HEK293 (cell line): ENCODE results near the gene RBBP7.

Experiments
- CTCF ChIA-PET: fragments of 350-600 bp; formaldehyde crosslinking; extraction: SDS; loops from one replicate; lab custom pipeline; 2021; ENCODE audit warnings: antibody characterized with exemption; lab: Yijun Ruan, JAX
- POLR2A ChIA-PET: fragments of 300-600 bp; formaldehyde crosslinking; extraction: SDS; loops from one replicate; lab custom pipeline; 2020; ENCODE audit warnings: antibody characterized with exemption, inconsistent platforms; lab: Yijun Ruan, JAX
- H3K27ac ChIP-seq: fragments of 200-500 bp; sonication (Bioruptor generic); 2 replicates; pipeline ENCODE4 v1.5.1; 2014; ENCODE audit warnings: low read depth, low read length, control low read depth, inconsistent platforms; ENCODE audit errors: extremely low read depth
- H3K36me3 ChIP-seq, 2 experiments: fragments of 200-500 bp in 1 of 2; sonication (Bioruptor generic) in 1 of 2; 1 replicate in 1 of 2; 2 replicates in 1 of 2; pipeline ENCODE4 v1.5.1; 2014 to 2017; ENCODE audit warnings: inconsistent platforms in 2 of 2, low read length in 2 of 2; ENCODE audit not compliant: control insufficient read depth in 2 of 2, insufficient read depth in 1 of 2
- H3K4me1 ChIP-seq: fragments of 200-500 bp; sonication (Bioruptor generic); 2 replicates; pipeline ENCODE4 v1.5.1; 2014; ENCODE audit warnings: mild to moderate bottlenecking, low read length, inconsistent platforms; ENCODE audit not compliant: control insufficient read depth, insufficient read depth
- H3K4me3 ChIP-seq: 2 replicates; pipeline ENCODE4 v1.5.1; 2011; ENCODE audit warnings: low read depth, mild to moderate bottlenecking, control low read depth, low read length, moderate library complexity
- H3K9me3 ChIP-seq: fragments of 200-500 bp; sonication (Bioruptor generic); 2 replicates; pipeline ENCODE4 v1.5.1; 2014; ENCODE audit warnings: low read depth, low read length, inconsistent platforms; ENCODE audit not compliant: control insufficient read depth, insufficient read depth
- BCL11A ChIP-seq: fragments of 450-650 bp; formaldehyde crosslinking; IDR thresholded peaks from 2 replicates; pipeline ENCODE4 v1.5.1; 2016; ENCODE audit warnings: low read depth, missing biosample characterization, missing genetic modification characterization
- GLI4 ChIP-seq: fragments of 450-650 bp; formaldehyde crosslinking; IDR thresholded peaks from 2 replicates; pipeline ENCODE4 v1.5.1; 2016; ENCODE audit warnings: missing biosample characterization, missing genetic modification characterization
- HIC1 ChIP-seq: fragments of 450-650 bp; formaldehyde crosslinking; IDR thresholded peaks from 2 replicates; pipeline ENCODE4 v1.5.1; 2016; ENCODE audit warnings: missing biosample characterization, missing genetic modification characterization
- HOXC10 ChIP-seq: sonication (generic); formaldehyde crosslinking; IDR thresholded peaks from 2 replicates; pipeline ENCODE4 v1.8.1; 2023; ENCODE audit warnings: mild to moderate bottlenecking, missing genetic modification reagents
- IKZF3 ChIP-seq: fragments of 450-650 bp; IDR thresholded peaks from 2 replicates; pipeline ENCODE4 v1.5.0; 2018; ENCODE audit warnings: missing biosample characterization, mild to moderate bottlenecking, missing genetic modification characterization, moderate library complexity
- KLF17 ChIP-seq: fragments of 450-650 bp; formaldehyde crosslinking; IDR thresholded peaks from 2 replicates; pipeline ENCODE4 v1.5.1; 2016; ENCODE audit warnings: missing biosample characterization, missing genetic modification characterization
- PRDM6 ChIP-seq: fragments of 450-650 bp; formaldehyde crosslinking; IDR thresholded peaks from 2 replicates; pipeline ENCODE4 v1.5.1; 2017; ENCODE audit warnings: missing biosample characterization, missing genetic modification characterization
- ZBTB21 ChIP-seq: fragments of 450-650 bp; formaldehyde crosslinking; IDR thresholded peaks from 2 replicates; pipeline ENCODE4 v1.5.1; 2017; ENCODE audit warnings: missing biosample characterization, missing genetic modification characterization
- ZBTB48 ChIP-seq: fragments of 450-650 bp; formaldehyde crosslinking; IDR thresholded peaks from 2 replicates; pipeline ENCODE4 v1.5.1; 2016; ENCODE audit warnings: missing biosample characterization, missing genetic modification characterization
- ZBTB8A ChIP-seq: fragments of 450-650 bp; formaldehyde crosslinking; IDR thresholded peaks from 2 replicates; pipeline ENCODE4 v1.5.1; 2016; ENCODE audit warnings: missing biosample characterization, missing genetic modification characterization
- ZNF10 ChIP-seq: fragments of 450-650 bp; formaldehyde crosslinking; IDR thresholded peaks from 2 replicates; pipeline ENCODE4 v1.5.1; 2017; ENCODE audit warnings: missing biosample characterization, missing genetic modification characterization
- ZNF112 ChIP-seq: fragments of 450-650 bp; formaldehyde crosslinking; IDR thresholded peaks from 2 replicates; pipeline ENCODE4 v1.5.0; 2017; ENCODE audit warnings: missing biosample characterization, missing genetic modification characterization
- ZNF140 ChIP-seq: fragments of 450-650 bp; formaldehyde crosslinking; IDR thresholded peaks from 2 replicates; pipeline ENCODE4 v1.5.1; 2016; ENCODE audit warnings: missing biosample characterization, missing genetic modification characterization
- ZNF16 ChIP-seq: fragments of 450-650 bp; formaldehyde crosslinking; IDR thresholded peaks from 2 replicates; pipeline ENCODE4 v1.5.1; 2016; ENCODE audit warnings: low read depth, missing biosample characterization, missing genetic modification characterization
- ZNF2 ChIP-seq: fragments of 450-650 bp; formaldehyde crosslinking; IDR thresholded peaks from 2 replicates; pipeline ENCODE4 v1.5.1; 2016; ENCODE audit warnings: missing biosample characterization, missing genetic modification characterization
- ZNF211 ChIP-seq: fragments of 450-650 bp; formaldehyde crosslinking; IDR thresholded peaks from 2 replicates; pipeline ENCODE4 v1.5.1; 2016; ENCODE audit warnings: low read depth, missing biosample characterization, missing genetic modification characterization
- ZNF214 ChIP-seq: fragments of 450-650 bp; formaldehyde crosslinking; IDR thresholded peaks from 2 replicates; pipeline ENCODE4 v1.5.1; 2017; ENCODE audit warnings: missing biosample characterization, mild to moderate bottlenecking, missing genetic modification characterization, borderline replicate concordance
- ZNF221 ChIP-seq: fragments of 450-650 bp; formaldehyde crosslinking; IDR thresholded peaks from 2 replicates; pipeline ENCODE4 v1.5.1; 2017; ENCODE audit warnings: missing biosample characterization, missing genetic modification characterization, borderline replicate concordance
- ZNF223 ChIP-seq: fragments of 450-650 bp; formaldehyde crosslinking; IDR thresholded peaks from 2 replicates; pipeline ENCODE4 v1.5.1; 2016; ENCODE audit warnings: missing biosample characterization, missing genetic modification characterization
- ZNF292 ChIP-seq: fragments of 450-650 bp; formaldehyde crosslinking; IDR thresholded peaks from 2 replicates; pipeline ENCODE4 v1.5.1; 2016; ENCODE audit warnings: low read depth, missing biosample characterization, missing genetic modification characterization, borderline replicate concordance
- ZNF302 ChIP-seq: fragments of 450-650 bp; formaldehyde crosslinking; IDR thresholded peaks from 2 replicates; pipeline ENCODE4 v1.5.1; 2016; ENCODE audit warnings: missing biosample characterization, missing genetic modification characterization, low read depth
- ZNF426 ChIP-seq: fragments of 450-650 bp; formaldehyde crosslinking; IDR thresholded peaks from 2 replicates; pipeline ENCODE4 v1.5.1; 2017; ENCODE audit warnings: missing biosample characterization, missing genetic modification characterization, mild to moderate bottlenecking, inconsistent platforms, moderate library complexity
- ZNF514 ChIP-seq: fragments of 450-650 bp; formaldehyde crosslinking; IDR thresholded peaks from 2 replicates; pipeline ENCODE4 v1.5.1; 2016; ENCODE audit warnings: missing biosample characterization, missing genetic modification characterization
- ZNF580 ChIP-seq: fragments of 450-650 bp; formaldehyde crosslinking; IDR thresholded peaks from 2 replicates; pipeline ENCODE4 v1.5.1; 2016; ENCODE audit warnings: missing biosample characterization, missing genetic modification characterization
- ZNF596 ChIP-seq: fragments of 450-650 bp; IDR thresholded peaks from 2 replicates; pipeline ENCODE4 v1.5.0; 2018; ENCODE audit warnings: missing biosample characterization, mild to moderate bottlenecking, missing genetic modification characterization, moderate library complexity
- ZNF776 ChIP-seq: fragments of 450-650 bp; formaldehyde crosslinking; IDR thresholded peaks from 2 replicates; pipeline ENCODE4 v1.5.0; 2017; ENCODE audit warnings: missing biosample characterization, missing genetic modification characterization, borderline replicate concordance
- ZNF843 ChIP-seq: fragments of 450-650 bp; formaldehyde crosslinking; IDR thresholded peaks from 2 replicates; pipeline ENCODE4 v1.5.1; 2016; ENCODE audit warnings: missing biosample characterization, missing genetic modification characterization
- ZSCAN30 ChIP-seq: fragments of 450-650 bp; IDR thresholded peaks from 2 replicates; pipeline ENCODE4 v1.5.1; 2018; ENCODE audit warnings: missing biosample characterization, mild to moderate bottlenecking, missing genetic modification characterization, moderate library complexity
- ZSCAN4 ChIP-seq: fragments of 450-650 bp; formaldehyde crosslinking; IDR thresholded peaks from 2 replicates; pipeline ENCODE4 v1.5.1; 2017; ENCODE audit warnings: missing biosample characterization, missing genetic modification characterization
- ZSCAN5A ChIP-seq: fragments of 450-650 bp; formaldehyde crosslinking; IDR thresholded peaks from 2 replicates; pipeline ENCODE4 v1.5.1; 2016; ENCODE audit warnings: missing biosample characterization, missing genetic modification characterization

Gene RBBP7

GRCh38 chrX:16892504-16893362, 22.6 kb upstream of the RBBP7 start (continued):
- TF ChIP-seq ZNF776 (tag by site-specific recombination) (no peak), ZNF16 (tag by site-specific recombination) (no peak), ZNF843 (tag by site-specific recombination) (no peak), ZBTB48 (tag by site-specific recombination) (no peak), ZNF292 (tag by site-specific recombination) (no peak), KLF17 (tag by site-specific recombination) (no peak), ZNF10 (tag by site-specific recombination) (peak; percentile 53; the same call in 1 of the 2 replicates), ZBTB8A (no peak), BCL11A (tag by site-specific recombination) (no peak), HOXC10 (CRISPR knock-in tag) (no peak), ZNF140 (tag by site-specific recombination) (no peak), ZNF2 (tag by site-specific recombination) (0 out of 2 replicates have a peak, but pooled peaks have one; percentile 35), ZNF112 (tag by site-specific recombination) (no peak), ZNF580 (tag by site-specific recombination) (no peak), ZNF221 (no peak), ZSCAN5A (tag by site-specific recombination) (no peak), PRDM6 (no peak), ZNF514 (no peak), ZBTB21 (no peak), GLI4 (no peak)

- H3K9me3 ChIP-seq, result no peaks in the 10 kb centered on the region
- no peak overlapping the region for H3K4me3 ChIP-seq
- H3K36me3 ChIP-seq, result no peaks in the 10 kb centered on the region
- ChIA-PET CTCF (interaction anchor here (0.7 to 9.6 kb wide), 11 partner anchors 11 to 197 kb away, joined by 3 to 192 read pairs (median 4); partner anchors contain the start of gene RBBP7), POLR2A (interaction anchor here (1.1 kb wide), 1 partner anchor 34 kb away, joined by 3 read pairs; no protein-coding TSS in a partner anchor)
- no peaks in the 10 kb centered on the region for H3K4me1 ChIP-seq
- no peak overlapping the region for H3K27ac ChIP-seq
- TF ChIP-seq IKZF3 (tag by site-specific recombination) (no peak), ZSCAN4 (tag by site-specific recombination) (no peak), HIC1 (tag by site-specific recombination) (no peak), GLI4 (no peak), ZNF426 (no peak), ZNF214 (tag by site-specific recombination) (no peak), ZNF223 (no peak), ZNF211 (tag by site-specific recombination) (no peak), ZNF596 (no peak), ZNF10 (tag by site-specific recombination) (no peak), ZSCAN30 (no peak), ZNF302 (tag by site-specific recombination) (no peak)
Measured at GRCh38 chrX:16885628-16886027, 15.5 kb upstream of the RBBP7 start.
